Neural progenitor cell (in vitro differentiated cells): ENCODE results near the gene TEX2.

Experiments
- CTCF ChIP-seq: fragments of 200-600 bp; sonication (generic); IDR thresholded peaks from 2 replicates; pipeline ENCODE4 v1.5.1; 2017; ENCODE audit warnings: antibody characterized with exemption, mild to moderate bottlenecking
- EZH2 ChIP-seq: fragments of 200-600 bp; sonication (generic); IDR thresholded peaks from 2 replicates; pipeline ENCODE4 v1.6.1; 2017; ENCODE audit warnings: antibody characterized with exemption, mild to moderate bottlenecking, moderate library complexity
- EZH2phosphoT487 ChIP-seq: fragments of 200-600 bp; sonication (generic); IDR thresholded peaks from 2 replicates; pipeline ENCODE4 v1.6.1; 2017; ENCODE audit warnings: antibody characterized with exemption

- TF ChIP-seq CTCF (no peak), EZH2 (no peak), EZH2phosphoT487 (no peak)
These were observed 60.2 kb downstream of the TEX2 start for GRCh38 chr17:64202683-64203344.
